Endothelial cell (in vitro differentiated cells): ENCODE measurements around the gene KBTBD12. TPM values are rescaled to one million over a fixed set of nuclear protein-coding genes. Genes with fewer than 3 reads are reported as not detected.
A peak's percentile ranks its signal among the peaks of the same experiment; 100 is the strongest.

Experiments used
- DNase-seq: peaks from one replicate; pipeline ENCODE4 v3.0.0; 2021; ENCODE audit warnings: low spot score
- H3K27ac Mint-ChIP-seq: one replicate; pipeline ENCODE4 v1.8.0; 2021; ENCODE audit warnings: mixed read lengths, inconsistent platforms; ENCODE audit not compliant: unreplicated experiment
- H3K27me3 Mint-ChIP-seq: one replicate; pipeline ENCODE4 v1.8.0; 2021; ENCODE audit warnings: mild to moderate bottlenecking, moderate library complexity, mixed read lengths, inconsistent platforms; ENCODE audit not compliant: unreplicated experiment
- H3K36me3 Mint-ChIP-seq: one replicate; pipeline ENCODE4 v1.8.0; 2021; ENCODE audit warnings: mild to moderate bottlenecking, low read depth, mixed read lengths, inconsistent platforms; ENCODE audit not compliant: unreplicated experiment
- H3K4me1 Mint-ChIP-seq: one replicate; pipeline ENCODE4 v1.8.0; 2021; ENCODE audit warnings: mild to moderate bottlenecking, mixed read lengths, inconsistent platforms; ENCODE audit not compliant: unreplicated experiment
- H3K4me3 Mint-ChIP-seq: one replicate; pipeline ENCODE4 v1.8.0; 2021; ENCODE audit warnings: mild to moderate bottlenecking, mixed read lengths, inconsistent platforms; ENCODE audit not compliant: unreplicated experiment
- H3K9me3 Mint-ChIP-seq: one replicate; pipeline ENCODE4 v1.8.0; 2021; ENCODE audit warnings: mixed read lengths, inconsistent platforms; ENCODE audit not compliant: unreplicated experiment
- CTCF ChIP-seq: fragments of 200-600 bp; sonication (generic); IDR thresholded peaks from one replicate; pipeline ENCODE4 v1.5.0; 2021; ENCODE audit warnings: antibody characterized with exemption; ENCODE audit not compliant: unreplicated experiment
- total RNA-seq: library from RNA; stranded (reverse); fragmentation: NEBNext Ultra II Directional; extraction: Animal tissue kit (Norgen Biotek cat#: 25700); gene quantifications from one replicate; pipeline ENCODE4 v1.2.1, GENCODE V29; 2021; ENCODE audit not compliant: unreplicated experiment

Gene KBTBD12
- total RNA-seq, 1 donor from 2014 or later, result 0.05 TPM

DNA sequence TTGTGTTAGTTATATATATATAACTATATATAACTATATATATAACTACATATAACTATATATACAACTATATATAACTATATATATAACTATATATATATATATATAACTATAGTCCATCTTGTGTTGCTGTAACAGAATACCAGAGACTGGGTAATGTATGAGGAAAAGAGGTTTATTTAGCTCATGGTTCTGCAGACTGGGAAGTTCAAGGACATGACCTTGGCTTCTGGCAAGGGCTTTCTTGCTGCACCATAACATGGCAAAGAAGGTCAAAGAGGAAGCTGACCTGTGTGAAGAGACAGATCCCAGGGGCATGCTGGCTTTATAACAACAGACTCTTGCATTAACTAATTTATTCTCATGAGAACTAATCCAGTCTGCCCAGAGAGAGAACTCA, 27.6 kb downstream of the KBTBD12 start:
- Mint-ChIP-seq H3K36me3 (no peaks in the 10 kb centered on the region), H3K27me3 (no peaks in the 10 kb centered on the region), H3K4me1 (no peaks in the 10 kb centered on the region), H3K27ac (no peak overlapping the region), H3K9me3 (no peaks in the 10 kb centered on the region), H3K4me3 (no peak overlapping the region)
- no peak for TF ChIP-seq CTCF
- DNase-seq, result no peak

GRCh38 chr3:127948211-127948610, 33.2 kb downstream of the KBTBD12 start:
- Mint-ChIP-seq H3K9me3 (no peaks in the 10 kb centered on the region), H3K27ac (no peak overlapping the region), H3K27me3 (no peaks in the 10 kb centered on the region), H3K4me3 (no peak overlapping the region), H3K36me3 (no peaks in the 10 kb centered on the region), H3K4me1 (peaks cover 5% of the 10 kb centered on the region)
- TF ChIP-seq CTCF, result no peak
- no peak for DNase-seq

DNA sequence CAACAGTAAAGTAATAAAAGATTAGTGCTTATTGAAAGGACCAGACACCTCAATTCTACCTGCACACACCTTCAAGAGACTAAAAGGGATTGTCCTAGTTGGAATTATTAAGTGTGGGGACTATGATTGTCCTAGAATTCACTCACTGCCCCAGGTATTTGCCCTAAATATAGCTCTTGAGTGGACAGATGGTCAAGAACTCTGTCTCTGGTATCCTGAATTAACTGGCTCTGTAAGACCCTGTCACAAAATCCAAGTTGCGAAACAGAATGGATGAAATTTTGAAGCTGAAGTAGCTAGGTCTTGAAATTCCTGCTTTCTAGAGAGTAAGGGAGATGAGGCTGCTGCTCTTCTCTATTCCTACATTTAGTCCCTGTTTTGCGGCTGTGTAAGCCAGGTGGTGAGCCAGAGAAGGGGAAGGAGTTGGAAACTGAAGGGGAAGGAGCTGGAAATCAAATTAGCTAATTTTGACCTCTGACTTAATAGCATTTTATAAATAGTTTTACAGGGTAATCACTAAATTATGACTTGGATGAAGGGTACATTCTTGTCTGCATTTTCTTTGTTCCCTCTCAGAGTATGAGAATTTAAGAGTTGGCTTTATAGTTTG, 34.5 kb downstream of the KBTBD12 start:
- Mint-ChIP-seq H3K4me3 (no peak overlapping the region), H3K4me1 (peaks cover 11% of the 10 kb centered on the region), H3K27me3 (no peaks in the 10 kb centered on the region), H3K36me3 (no peaks in the 10 kb centered on the region), H3K9me3 (no peaks in the 10 kb centered on the region), H3K27ac (no peak overlapping the region)
- TF ChIP-seq CTCF, result no peak
- DNase-seq, result no peak

DNA sequence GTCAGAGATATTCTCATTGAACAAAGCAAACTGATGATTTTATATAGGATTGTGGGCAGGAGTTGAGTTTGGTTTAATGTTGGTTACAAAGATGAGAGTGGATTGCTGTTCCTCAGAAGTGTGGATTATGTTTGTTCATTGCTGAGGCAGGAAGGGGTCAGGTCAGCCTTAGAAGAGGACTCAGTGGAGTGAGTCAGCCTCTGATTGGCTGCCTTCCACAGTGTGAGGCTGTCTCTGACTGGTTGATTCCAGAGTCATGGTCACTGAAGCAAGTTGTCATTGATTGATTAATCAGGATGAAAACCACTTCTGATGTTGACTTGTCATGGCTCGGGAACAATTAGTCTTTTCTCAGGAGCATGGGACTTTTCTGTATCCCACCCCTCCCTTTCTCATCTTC, 36.2 kb downstream of the KBTBD12 start:
- Mint-ChIP-seq H3K9me3 (no peaks in the 10 kb centered on the region), H3K27ac (no peak overlapping the region), H3K27me3 (no peaks in the 10 kb centered on the region), H3K4me1 (peaks cover 14% of the 10 kb centered on the region), H3K36me3 (no peaks in the 10 kb centered on the region), H3K4me3 (no peak overlapping the region)
- no peak for DNase-seq
- no peak for TF ChIP-seq CTCF

GRCh38 chr3:127953091-127954035, 38.3 kb downstream of the KBTBD12 start:
- no peak for DNase-seq
- Mint-ChIP-seq H3K4me1 (peaks cover 14% of the 10 kb centered on the region), H3K9me3 (no peaks in the 10 kb centered on the region)

More at GRCh38 chr3:127953091-127954035, 38.3 kb downstream of the KBTBD12 start:
- no peaks in the 10 kb centered on the region for H3K27me3 Mint-ChIP-seq
- TF ChIP-seq CTCF, result no peak
- H3K4me3 Mint-ChIP-seq, result no peak overlapping the region
- peak overlapping the region; percentile 58 for H3K27ac Mint-ChIP-seq
- H3K36me3 Mint-ChIP-seq, result no peaks in the 10 kb centered on the region
